Mesenteric fat pad (tissue), 1 donor: ENCODE measurements around the gene ARHGAP22. TPM values are rescaled to one million over a fixed set of nuclear protein-coding genes. Genes with fewer than 3 reads are reported as not detected.
A peak's percentile ranks its signal among the peaks of the same experiment; 100 is the strongest.

Experiments used
- DNase-seq: peaks from one replicate; pipeline ENCODE4 v3.0.0-alpha.2; 2020; ENCODE audit warnings: low spot score
- total RNA-seq: library from RNA; stranded (reverse); fragmentation: NEBNext Ultra II Directional; extraction: Animal tissue kit (Norgen Biotek cat#: 25700); gene quantifications from one replicate; pipeline ENCODE4 v1.2.1, GENCODE V29; 2021
- donor health status: DM: yes; HTN: yes; CAD: no.

ARHGAP22 gene
- total RNA-seq, 1 donor from 2014 or later: 8.8 TPM

GRCh38 chr10:48517482-48517881 lies 87.4 kb downstream of the ARHGAP22 start:
- no peak for DNase-seq

- no peak for DNase-seq
These were observed 88.0 kb downstream of the ARHGAP22 start for GRCh38 chr10:48516911-48517310.

DNA sequence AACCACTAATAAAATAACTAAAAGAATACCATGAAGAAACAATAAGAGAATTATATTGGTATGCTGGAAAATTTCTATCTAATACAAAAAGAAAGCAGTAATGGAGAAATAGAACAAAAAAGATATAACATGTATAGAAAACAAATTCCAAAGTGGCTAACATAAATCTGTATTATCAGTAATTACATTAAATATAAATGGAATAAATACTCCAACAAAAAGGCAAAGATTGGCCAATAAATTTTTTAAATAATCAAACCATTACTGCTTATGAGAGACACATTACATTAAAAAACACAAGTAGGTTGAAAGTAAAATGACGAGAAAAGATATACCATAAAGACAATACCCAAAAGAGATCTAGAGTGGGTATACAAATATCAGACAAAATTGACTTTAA lies 90.0 kb downstream of the ARHGAP22 start:
- DNase-seq: no peak

GRCh38 chr10:48514255-48514654 lies 90.6 kb downstream of the ARHGAP22 start:
- DNase-seq: no peak

- DNase-seq: no peak
These were observed 92.0 kb downstream of the ARHGAP22 start for GRCh38 chr10:48512861-48513260.

DNA sequence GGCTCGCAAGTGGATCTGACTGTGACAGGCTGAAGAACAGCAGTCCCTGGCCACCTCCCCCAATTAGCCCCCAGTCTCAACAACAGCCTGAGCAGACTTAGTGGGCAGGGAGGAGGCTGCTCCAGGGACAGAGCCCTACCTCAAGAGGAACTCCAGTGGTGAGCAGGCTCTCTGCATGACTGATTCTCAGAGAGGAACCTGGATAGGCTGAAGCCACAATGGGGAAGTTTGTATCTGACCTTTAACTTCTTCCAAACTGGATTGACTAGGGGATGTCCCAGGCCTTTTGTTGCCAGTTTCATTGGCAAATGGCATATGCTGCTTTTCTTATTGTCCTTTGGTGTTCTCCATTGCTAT lies 93.0 kb downstream of the ARHGAP22 start:
- no peak for DNase-seq

DNA sequence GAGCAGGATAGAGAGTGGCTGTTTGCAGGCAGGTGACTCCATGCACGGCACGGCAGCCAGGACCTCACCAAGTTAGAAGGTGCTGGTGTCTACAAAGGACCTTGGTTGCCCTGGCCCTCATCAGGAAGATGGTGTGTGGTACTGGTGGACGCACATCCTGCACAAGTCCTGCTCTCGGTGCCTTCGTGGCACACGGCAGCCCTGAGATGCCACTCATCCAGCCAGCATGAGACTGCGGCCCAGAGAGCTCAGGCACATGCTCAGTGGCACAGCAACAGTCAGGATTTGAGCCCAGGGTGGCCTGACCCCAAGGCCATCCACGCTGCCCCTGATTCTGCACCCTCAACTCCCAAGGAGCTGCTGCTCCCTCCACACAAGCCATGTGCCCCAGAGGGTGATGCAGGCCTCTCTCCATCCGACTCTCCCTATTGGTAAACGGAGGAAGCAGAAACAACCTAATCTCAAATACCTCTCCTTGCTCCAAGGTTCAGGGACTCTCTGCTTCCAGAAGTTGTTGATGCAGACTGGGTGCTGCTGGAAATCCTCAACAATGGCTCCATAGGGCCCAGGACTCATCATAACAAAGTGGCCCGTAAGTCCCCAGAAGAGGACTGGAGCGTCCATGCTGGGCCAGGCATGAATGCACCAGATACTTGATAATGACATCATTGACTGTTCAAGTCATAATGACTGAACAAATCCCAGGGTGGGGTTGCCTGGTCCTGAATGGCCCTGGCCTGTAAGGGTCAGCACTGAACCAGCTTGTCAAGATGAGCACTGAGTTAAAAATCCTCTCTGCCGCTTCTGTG lies 93.6 kb downstream of the ARHGAP22 start:
- no peak for DNase-seq

GRCh38 chr10:48509974-48510692 lies 94.7 kb downstream of the ARHGAP22 start:
- no peak for DNase-seq

- DNase-seq: no peak
These were observed 95.8 kb downstream of the ARHGAP22 start for GRCh38 chr10:48508791-48509772.

GRCh38 chr10:48507933-48508790 lies 96.7 kb downstream of the ARHGAP22 start:
- no peak for DNase-seq

- DNase-seq: no peak
These were observed 97.4 kb downstream of the ARHGAP22 start for GRCh38 chr10:48507494-48507893.

DNA sequence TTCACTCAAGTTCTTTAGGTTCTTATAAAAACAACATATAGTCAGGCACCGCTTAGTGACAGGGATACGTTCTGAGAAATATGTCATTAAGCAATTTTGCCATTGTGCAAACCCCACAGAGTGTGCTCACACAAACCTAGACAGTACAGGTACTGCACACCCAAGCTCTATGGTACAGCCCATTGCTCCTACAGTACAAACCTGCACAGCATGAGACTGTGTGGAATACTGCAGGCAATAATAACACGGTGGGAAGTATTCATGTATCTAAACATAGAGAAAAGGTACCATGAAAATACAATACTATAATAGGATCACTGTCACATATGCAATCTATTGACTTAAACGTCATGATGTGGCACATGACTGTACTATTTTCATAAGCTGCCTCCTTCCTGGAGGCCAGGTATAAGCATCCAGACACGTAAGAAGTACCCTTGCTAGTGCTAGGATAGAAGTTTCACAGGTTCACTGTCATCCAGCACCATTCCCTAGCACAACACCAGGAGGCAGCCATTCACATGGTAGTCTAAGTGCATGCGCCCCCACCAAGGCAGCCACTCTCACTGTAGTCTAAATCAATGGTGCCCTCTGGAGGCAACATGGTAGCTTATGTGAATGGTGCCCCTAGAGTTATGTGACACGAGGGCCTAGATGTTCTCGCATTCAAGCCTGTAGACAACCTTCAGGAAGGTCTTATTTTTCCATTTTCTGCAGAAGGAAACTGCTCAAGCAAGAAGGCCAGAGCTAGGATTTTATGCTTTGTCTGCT lies 98.5 kb downstream of the ARHGAP22 start:
- DNase-seq: no peak

GRCh38 chr10:48505394-48506112 lies 99.3 kb downstream of the ARHGAP22 start:
- no peak for DNase-seq

- no peak for DNase-seq
These were observed 100.6 kb downstream of the ARHGAP22 start for GRCh38 chr10:48504141-48504885.

DNA sequence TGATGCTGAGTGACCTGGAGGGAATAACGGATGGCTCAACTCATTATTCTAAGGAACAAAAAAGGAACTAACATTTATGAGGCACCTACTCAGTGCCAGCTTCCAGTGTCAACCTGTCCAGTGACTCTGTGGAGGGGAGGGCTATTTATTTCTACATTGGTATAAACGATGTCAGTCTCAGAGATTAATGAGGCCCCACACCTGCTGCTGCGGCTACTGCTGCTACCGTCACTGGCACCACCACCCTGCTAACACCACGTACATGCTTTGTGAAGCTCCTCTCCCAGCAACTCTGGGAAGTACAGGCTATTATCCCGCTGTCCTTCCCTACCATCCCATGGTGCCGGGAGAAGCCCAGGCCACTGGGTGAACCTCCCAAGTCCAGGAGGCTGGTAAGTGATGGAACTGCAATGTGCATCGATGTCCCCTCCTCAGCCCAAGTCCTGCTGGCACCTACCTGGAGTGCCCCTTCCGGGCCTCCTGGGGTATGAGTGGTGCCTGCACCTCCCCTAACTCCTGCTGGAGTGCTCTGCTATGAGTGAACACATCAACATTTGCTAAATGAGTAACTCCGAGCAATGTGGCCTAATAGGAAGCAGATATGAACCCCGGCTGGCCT lies 101.5 kb downstream of the ARHGAP22 start:
- no peak for DNase-seq

DNA sequence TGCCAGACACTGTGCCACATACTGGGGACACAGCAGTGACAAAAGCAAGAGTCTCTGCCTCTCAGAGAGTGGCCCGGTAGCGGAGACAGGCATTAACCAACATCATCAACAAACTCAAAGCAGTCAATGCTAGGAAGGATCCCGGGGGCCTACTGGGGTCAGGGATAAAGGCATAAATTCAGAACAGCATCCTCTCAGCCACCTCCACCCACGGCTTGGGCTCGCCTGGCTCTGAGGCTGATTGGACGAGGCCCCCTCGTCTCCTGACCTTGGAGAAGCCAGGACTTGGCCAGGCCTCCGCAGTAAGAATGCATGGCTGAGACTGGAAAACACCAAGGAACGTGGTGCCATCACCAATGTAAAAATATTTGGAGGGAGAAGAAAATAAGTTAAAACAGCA lies 102.1 kb downstream of the ARHGAP22 start:
- DNase-seq: no peak

GRCh38 chr10:48501787-48502771 lies 102.8 kb downstream of the ARHGAP22 start:
- DNase-seq: peak; percentile 30
